Esophagus muscularis mucosa (tissue), 4 donors: ENCODE results near the gene NPB. TPM values are rescaled to one million over a fixed set of nuclear protein-coding genes. Genes with fewer than 3 reads are reported as not detected.

Experiments
- DNase-seq: peaks from one replicate; pipeline ENCODE4 v3.0.0-alpha.2; 2017; ENCODE audit errors: extremely low spot score
- H3K27ac ChIP-seq, 4 donors: fragments of 200-600 bp; sonication (generic); replicated peaks in 1 of 4; 1 replicate in 3 of 4; 2 replicates in 1 of 4; pipeline ENCODE4 v1.5.1; 2016 to 2019; ENCODE audit warnings: mild to moderate bottlenecking in 1 of 4
- H3K27me3 ChIP-seq, 4 donors: fragments of 200-600 bp; sonication (generic); one replicate each; pipeline versions ENCODE4 v1.5.1 to v1.6.0; 2016 to 2019
- H3K36me3 ChIP-seq, 4 donors: fragments of 200-600 bp; sonication (generic); one replicate each; pipeline ENCODE4 v1.5.1; 2016 to 2019
- H3K4me1 ChIP-seq, 4 donors: fragments of 200-600 bp; sonication (generic); one replicate each; pipeline ENCODE4 v1.5.1; 2016 to 2019
- H3K4me3 ChIP-seq, 4 donors: fragments of 200-600 bp; sonication (generic); 1 replicate in 2 of 4; 2 replicates in 2 of 4; pipeline ENCODE4 v1.5.1; 2016 to 2019; ENCODE audit warnings: mild to moderate bottlenecking in 4 of 4, moderate library complexity in 1 of 4
- H3K9me3 ChIP-seq, 4 donors: fragments of 200-600 bp; sonication (generic); 1 replicate in 3 of 4; 2 replicates in 1 of 4; pipeline ENCODE4 v1.5.1; 2016 to 2019
- EP300 ChIP-seq: sonication (generic); formaldehyde crosslinking; IDR thresholded peaks from one replicate; pipeline ENCODE4 v1.6.1; 2017; ENCODE audit warnings: antibody characterized with exemption
- POLR2A ChIP-seq: fragments of 450-650 bp; IDR thresholded peaks from one replicate; pipeline ENCODE4 v1.6.1; 2017; ENCODE audit warnings: antibody characterized with exemption, moderate library complexity, mild to moderate bottlenecking, low read depth
- POLR2AphosphoS5 ChIP-seq, 2 donors: sonication (generic); formaldehyde crosslinking; IDR thresholded peaks; one replicate each; pipeline ENCODE4 v1.6.1; 2017; ENCODE audit warnings: antibody characterized with exemption in 2 of 2
- WGBS: methylation state at CpG from one replicate; pipeline ENCODE4 v1.1.5; 2018; 5-methylcytosine and 5-hydroxymethylcytosine counted together
- intact Hi-C: fragments of 100-400 bp; cut with DNase I; formaldehyde crosslinking; loops from one replicate; pipeline ENCODE4 v1.15.1; 2023
- total RNA-seq, 4 donors: library from RNA; depleted of rRNA; stranded (reverse); fragments of >200 nt; gene quantifications; one replicate each; pipeline versions ENCODE4 v1.1.0 to v1.2.1, GENCODE V29; 2016
- TF ChIP-seq, protein P1 (sequence below), 3 experiments: fragments of 200-600 bp in 2 of 3; fragments of 450-650 bp in 1 of 3; sonication (generic) in 2 of 3; IDR thresholded peaks; one replicate each; pipeline ENCODE4 v1.5.1; 2017 to 2019; ENCODE audit warnings: antibody characterized with exemption in 3 of 3, mild to moderate bottlenecking in 2 of 3, moderate library complexity in 1 of 3

NPB gene
- total RNA-seq, 4 donors from 2014 or later, result 0.78 to 1.8 TPM; not detected in 2

DNA sequence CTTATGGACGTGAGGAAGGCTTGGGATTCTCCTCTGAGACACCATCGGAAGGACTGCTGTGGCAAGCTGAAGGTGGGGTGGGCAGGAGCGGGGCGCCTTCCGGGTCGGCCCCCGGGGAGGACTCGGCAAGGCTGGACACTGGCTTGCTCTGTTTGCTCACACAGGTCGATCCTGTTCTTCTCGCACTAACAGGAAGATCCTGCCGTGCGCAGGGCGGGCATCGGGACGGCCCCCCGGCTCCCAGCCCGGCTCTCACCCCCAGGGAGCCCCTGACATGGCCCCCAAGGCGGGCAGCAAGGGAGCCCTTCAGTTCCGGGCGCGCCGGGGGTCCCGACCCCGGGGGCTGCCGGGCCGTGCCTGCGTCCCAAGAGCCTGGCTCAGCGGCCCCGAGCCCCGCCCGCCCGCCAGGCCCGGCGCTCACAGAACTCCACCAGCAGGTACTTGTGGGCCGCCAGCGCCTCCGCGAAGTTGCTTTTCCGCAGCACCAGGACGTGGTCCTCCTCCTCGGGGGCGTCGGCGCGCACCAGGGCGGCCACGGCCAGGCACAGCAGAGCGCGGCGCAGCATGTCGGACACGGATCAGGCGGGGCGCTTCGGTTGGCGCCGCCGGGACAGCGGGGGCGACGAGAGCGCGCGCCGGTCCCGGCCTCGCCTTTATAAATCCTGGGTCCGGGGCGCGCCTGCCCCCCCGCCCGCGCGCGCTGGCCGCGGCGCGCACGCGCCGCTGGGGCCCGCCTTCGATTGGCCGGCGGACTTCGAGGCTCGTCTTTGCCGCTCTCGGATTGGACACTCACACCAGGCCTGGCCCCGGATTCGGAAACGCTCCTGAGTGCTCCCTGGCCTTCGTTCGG, 41.9 kb upstream of the NPB start, which contains the start of gene P4HB:
Gene P4HB, minus strand, starts transcription at position 630 of the 850 bp plus-strand sequence. Its CDS starts 64 bp downstream, at position 566.
- Histone ChIP-seq H3K4me1 (peaks cover 40 to 75% (median 56%) of the 10 kb centered on the region in 4 donors), H3K4me3 (peak within 1 kb of the TSS; percentile 81 to 99 (median 92)), H3K27ac (peak within 1 kb of the TSS; percentile 93 to 99 (median 96)), H3K36me3 (peaks cover 12 to 51% (median 38%) of the 10 kb centered on the region in 4 donors), H3K27me3 (no peaks in the 10 kb centered on the region), H3K9me3 (no peaks in the 10 kb centered on the region)
- TF ChIP-seq EP300, result no peak
- TF ChIP-seq POLR2AphosphoS5 (IDR thresholded peaks at IDR 0.05), result peak in 1 of 2 donors; percentile 82
- TF ChIP-seq, protein P1, sequence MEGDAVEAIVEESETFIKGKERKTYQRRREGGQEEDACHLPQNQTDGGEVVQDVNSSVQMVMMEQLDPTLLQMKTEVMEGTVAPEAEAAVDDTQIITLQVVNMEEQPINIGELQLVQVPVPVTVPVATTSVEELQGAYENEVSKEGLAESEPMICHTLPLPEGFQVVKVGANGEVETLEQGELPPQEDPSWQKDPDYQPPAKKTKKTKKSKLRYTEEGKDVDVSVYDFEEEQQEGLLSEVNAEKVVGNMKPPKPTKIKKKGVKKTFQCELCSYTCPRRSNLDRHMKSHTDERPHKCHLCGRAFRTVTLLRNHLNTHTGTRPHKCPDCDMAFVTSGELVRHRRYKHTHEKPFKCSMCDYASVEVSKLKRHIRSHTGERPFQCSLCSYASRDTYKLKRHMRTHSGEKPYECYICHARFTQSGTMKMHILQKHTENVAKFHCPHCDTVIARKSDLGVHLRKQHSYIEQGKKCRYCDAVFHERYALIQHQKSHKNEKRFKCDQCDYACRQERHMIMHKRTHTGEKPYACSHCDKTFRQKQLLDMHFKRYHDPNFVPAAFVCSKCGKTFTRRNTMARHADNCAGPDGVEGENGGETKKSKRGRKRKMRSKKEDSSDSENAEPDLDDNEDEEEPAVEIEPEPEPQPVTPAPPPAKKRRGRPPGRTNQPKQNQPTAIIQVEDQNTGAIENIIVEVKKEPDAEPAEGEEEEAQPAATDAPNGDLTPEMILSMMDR (IDR thresholded peaks at IDR 0.05), result peak in 1 of 3 experiments; percentile 49
- peak; percentile 82 for TF ChIP-seq POLR2A
- no peak for DNase-seq
- WGBS, result 0% methylated on average over 2 of the region's 95 CpGs
- intact Hi-C loops, result loop anchor here (5.0 kb wide), 1 partner anchor 57 kb away; the partner anchor contains the start of gene SIRT7

DNA sequence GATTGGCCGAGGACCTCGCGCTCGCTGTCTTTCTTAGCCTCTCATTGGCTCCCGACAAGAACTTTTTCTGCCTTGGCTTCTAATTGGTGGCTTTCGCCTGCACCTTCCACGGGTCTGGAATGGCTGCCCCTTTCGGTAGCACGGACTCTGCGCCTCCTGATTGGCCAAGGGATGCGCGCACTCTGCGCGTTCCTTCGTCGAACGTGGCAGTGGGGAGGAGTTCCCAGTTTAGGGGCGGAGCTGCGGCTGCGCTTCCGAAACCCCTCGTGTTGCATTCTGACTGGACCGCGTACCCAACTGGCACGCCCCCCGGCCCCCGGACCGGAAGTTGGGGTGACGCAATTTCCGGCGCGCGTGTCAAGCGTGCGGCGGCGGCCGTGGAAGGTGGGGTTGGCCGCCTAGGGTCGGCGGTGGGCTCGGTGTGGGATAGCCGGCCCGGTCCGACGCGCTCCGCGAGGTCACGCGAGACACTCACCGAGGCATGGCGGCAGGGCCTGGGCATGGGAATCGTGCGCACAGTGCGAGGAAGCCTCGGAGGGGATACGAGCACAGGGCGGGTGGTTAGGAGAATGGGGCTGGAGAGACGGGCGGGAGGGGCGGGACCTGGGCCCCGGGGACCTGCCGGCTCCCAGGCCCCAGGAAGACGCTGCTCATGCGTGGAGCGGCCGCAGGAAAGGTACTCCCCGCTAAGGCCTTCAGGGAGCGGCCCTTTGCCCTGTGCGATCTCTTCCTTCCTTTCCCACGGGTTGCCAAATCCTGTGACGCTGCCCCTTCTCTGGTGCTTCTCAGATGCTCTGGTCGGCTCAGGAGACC, 41.1 kb upstream of the NPB start:
- peaks cover 9 to 51% (median 34%) of the 10 kb centered on the region in 4 donors for H3K36me3 ChIP-seq

DNA sequence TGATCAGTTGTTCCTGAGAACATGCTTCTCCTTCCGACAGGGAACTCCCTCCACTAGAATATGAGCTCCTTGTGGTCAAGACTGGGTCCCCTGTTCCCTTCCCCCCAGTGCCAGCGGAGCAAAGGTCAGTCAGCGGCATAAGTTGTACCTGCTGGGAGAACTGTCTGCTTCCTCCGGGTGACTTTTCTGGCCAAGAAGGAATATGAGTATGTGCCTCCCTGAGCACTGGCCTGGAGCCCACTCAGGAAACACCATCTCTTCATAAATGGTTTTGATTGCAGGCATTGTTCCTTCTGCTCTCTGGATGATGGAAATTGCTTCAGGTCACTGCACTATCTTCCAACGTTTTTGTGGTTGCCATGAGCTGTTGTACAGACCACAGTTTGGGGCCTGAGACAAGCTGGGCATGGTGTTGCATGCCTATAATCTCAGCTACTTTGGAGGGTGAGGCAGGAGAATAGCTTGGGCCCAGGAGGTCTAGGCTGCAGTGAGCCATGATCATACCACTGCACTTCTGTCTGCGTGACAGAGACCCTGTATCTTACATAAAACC, 38.8 kb upstream of the NPB start:
- Histone ChIP-seq H3K36me3 (peaks cover 11 to 43% (median 27%) of the 10 kb centered on the region in 4 donors), H3K27me3 (no peaks in the 10 kb centered on the region), H3K27ac (peak overlapping the region in 3 of 4 donors; percentile 3 to 11 (median 11)), H3K9me3 (no peaks in the 10 kb centered on the region), H3K4me3 (no peak overlapping the region), H3K4me1 (peaks cover 57 to 76% (median 64%) of the 10 kb centered on the region in 4 donors)
- DNase-seq, result no peak
- WGBS, result 75% methylated on average over 6 of the region's 6 CpGs
- TF ChIP-seq, protein P1 (IDR thresholded peaks at IDR 0.05), result no peak
- TF ChIP-seq POLR2AphosphoS5 (IDR thresholded peaks at IDR 0.05) (no peak), EP300 (no peak)
- intact Hi-C loops, result loop anchor here (5.0 kb wide), 1 partner anchor 54 kb away; the partner anchor contains the start of gene SIRT7

More for the DNA sequence above, 41.1 kb upstream of the NPB start:
- peak; percentile 100 for DNase-seq
- H3K4me1 ChIP-seq, result peaks cover 44 to 74% (median 55%) of the 10 kb centered on the region in 4 donors
- peak overlapping the region; percentile 74 to 89 (median 82) for H3K4me3 ChIP-seq
- H3K9me3 ChIP-seq, result no peaks in the 10 kb centered on the region
- TF ChIP-seq POLR2AphosphoS5 (IDR thresholded peaks at IDR 0.05) (peak; percentile 99 to 100), POLR2A (peak; percentile 98), EP300 (no peak)
- TF ChIP-seq, protein P1 (IDR thresholded peaks at IDR 0.05), result peak in 1 of 3 experiments; percentile 17
- no peaks in the 10 kb centered on the region for H3K27me3 ChIP-seq
- WGBS, result 0% methylated on average over 62 of the region's 74 CpGs
- peak overlapping the region; percentile 93 to 97 (median 96) for H3K27ac ChIP-seq
- intact Hi-C loops, result loop anchor here (5.0 kb wide), 1 partner anchor 56 kb away; the partner anchor contains the start of gene SIRT7
